ENCODE data around the gene GTF2F1.
"Not testable (repeated sequence)": the region's sequence is repeated elsewhere in the genome, so short reads cannot be mapped to it uniquely, and the experiment has no call there.

Gene GTF2F1, protein sequence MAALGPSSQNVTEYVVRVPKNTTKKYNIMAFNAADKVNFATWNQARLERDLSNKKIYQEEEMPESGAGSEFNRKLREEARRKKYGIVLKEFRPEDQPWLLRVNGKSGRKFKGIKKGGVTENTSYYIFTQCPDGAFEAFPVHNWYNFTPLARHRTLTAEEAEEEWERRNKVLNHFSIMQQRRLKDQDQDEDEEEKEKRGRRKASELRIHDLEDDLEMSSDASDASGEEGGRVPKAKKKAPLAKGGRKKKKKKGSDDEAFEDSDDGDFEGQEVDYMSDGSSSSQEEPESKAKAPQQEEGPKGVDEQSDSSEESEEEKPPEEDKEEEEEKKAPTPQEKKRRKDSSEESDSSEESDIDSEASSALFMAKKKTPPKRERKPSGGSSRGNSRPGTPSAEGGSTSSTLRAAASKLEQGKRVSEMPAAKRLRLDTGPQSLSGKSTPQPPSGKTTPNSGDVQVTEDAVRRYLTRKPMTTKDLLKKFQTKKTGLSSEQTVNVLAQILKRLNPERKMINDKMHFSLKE
- 103 to 111 reads per million in 2 experiments for total RNA-seq

GRCh38 chr19:6393074-6393982 lies at the start of gene GTF2F1:
GTF2F1 (minus strand) TSS chr19:6393164; CDS start chr19:6392995, 169 bp downstream.
- DNase-seq (ENCODE audit: low read depth) = peak; percentile 92

GRCh38 chr19:6442087-6442688 lies 49.2 kb upstream of the GTF2F1 start:
- no peak for DNase-seq (ENCODE audit: low read depth)

GRCh38 chr19:6440905-6441304 lies 47.9 kb upstream of the GTF2F1 start:
- no peak for DNase-seq (ENCODE audit: low read depth)

GRCh38 chr19:6439743-6440142 lies 46.8 kb upstream of the GTF2F1 start:
- DNase-seq (ENCODE audit: low read depth) = no peak

GRCh38 chr19:6433663-6434062 lies 40.7 kb upstream of the GTF2F1 start, which contains the start of gene SLC25A41:
SLC25A41 (minus strand) TSS chr19:6433763; CDS start chr19:6433693, 70 bp downstream.
- no peak for DNase-seq (ENCODE audit: low read depth)

GRCh38 chr19:6433165-6433564 lies 40.2 kb upstream of the GTF2F1 start:
- no peak for DNase-seq (ENCODE audit: low read depth)

DNA sequence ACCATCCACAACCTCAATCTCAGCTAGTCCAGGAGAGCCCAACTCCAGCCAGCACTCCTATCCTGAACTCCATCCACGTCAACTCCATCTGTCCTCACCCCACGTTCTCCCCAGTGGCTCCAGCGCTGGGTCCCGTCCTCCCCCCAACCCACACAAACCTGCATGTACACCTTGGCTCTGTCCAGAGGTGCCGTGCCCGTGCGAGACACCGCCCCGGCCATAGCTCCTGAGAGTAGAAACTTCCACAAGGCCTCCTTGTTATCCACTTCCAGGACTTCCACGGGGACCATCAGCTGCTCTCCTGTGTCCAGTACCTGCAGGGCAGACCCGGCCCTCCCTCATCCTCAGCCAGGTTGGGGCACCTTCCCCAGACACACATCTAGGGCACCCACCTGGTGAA lies 38.9 kb upstream of the GTF2F1 start:
- DNase-seq (ENCODE audit: low read depth) = no peak

DNA sequence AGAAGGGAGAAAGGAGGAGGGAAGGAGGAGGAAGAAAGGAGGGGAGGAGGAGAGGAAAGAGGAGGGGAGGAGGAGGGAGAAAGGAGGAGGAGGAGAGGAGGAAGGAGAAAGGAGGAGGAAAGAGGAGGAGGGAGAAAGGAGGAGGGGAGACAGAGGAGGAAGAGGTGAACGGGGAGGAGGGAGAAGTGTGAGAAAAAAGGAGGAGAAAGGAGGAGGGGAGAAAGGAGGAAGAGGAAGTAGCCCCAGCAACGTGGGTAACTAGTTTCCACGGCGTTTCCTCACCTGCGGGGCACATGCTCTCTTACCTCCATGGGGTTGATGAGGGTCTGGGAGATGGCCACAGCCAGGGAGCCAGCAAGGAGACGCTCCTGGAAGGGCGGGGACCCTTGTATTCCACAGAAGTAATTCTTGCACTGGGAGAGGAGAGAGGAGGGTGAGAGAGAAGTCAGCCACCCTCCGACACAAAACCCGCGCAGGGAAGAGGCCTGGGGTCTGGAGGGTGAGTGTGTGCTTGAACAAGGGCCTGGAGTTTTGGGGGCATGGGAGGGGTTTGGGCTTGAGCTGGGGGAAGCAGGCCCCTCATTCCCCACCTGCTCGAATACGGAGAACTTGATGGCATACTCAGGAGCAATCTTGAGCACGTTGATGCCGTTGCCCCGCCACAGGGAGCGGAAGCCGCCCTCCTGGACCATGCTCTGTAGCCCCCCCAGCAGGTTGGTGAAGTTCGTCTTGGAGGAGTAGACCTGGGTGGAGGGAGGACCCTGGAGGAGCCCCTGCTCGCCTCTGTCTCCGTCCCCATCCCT lies 36.7 kb upstream of the GTF2F1 start:
- DNase-seq (ENCODE audit: low read depth) = no peak

GRCh38 chr19:6428692-6429418 lies 35.9 kb upstream of the GTF2F1 start:
- not testable (repeated sequence) for DNase-seq (ENCODE audit: low read depth)

GRCh38 chr19:6427131-6427530 lies 34.2 kb upstream of the GTF2F1 start:
- no peak for DNase-seq (ENCODE audit: low read depth)

- DNase-seq (ENCODE audit: low read depth) = no peak
Measured at GRCh38 chr19:6425732-6426620, 33.0 kb upstream of the GTF2F1 start.

DNA sequence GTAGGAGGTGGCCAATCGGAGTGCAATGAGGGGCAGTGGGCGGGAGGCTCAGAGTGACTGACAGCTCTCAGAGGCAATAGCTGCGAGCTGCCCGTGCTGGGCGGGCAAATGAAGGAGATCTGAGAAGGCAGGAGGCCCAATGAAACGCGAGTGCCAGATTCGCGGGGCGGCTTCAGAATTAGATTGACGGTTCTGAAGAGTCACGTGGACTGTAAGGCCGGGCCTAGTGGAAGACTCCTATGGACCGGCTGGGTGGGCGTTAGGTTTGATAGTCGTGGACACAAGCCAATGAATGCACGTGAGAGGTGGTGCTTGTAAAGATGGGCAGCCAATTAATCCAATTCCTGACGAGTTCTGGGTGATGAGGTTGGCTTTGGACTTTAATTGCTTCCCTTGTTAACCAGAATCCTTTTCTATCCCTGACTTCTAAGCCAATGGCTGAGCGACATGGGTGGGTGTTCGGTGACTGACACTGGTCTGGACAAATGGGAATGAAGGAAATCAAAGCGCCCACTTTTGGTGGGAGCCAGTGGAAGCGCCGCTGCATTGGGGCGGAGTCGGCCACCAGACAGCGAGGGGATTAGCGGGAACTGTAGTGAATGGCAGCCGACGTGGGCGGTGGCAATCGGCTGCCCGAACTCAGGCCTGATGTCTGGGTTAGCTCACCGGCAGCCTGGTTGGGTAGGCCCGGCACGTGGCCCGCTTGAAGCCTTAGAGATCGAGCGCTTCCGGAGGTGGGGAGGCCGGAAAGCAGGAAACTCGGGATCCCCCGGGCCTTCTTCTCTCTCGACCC lies 32.2 kb upstream of the GTF2F1 start:
- peak; percentile 99 for DNase-seq (ENCODE audit: low read depth)

- DNase-seq (ENCODE audit: low read depth) = no peak
Measured at GRCh38 chr19:6424195-6424938, 31.4 kb upstream of the GTF2F1 start, which contains the start of gene KHSRP. KHSRP (minus strand) TSS chr19:6424811; CDS start chr19:6424701, 110 bp downstream.

DNA sequence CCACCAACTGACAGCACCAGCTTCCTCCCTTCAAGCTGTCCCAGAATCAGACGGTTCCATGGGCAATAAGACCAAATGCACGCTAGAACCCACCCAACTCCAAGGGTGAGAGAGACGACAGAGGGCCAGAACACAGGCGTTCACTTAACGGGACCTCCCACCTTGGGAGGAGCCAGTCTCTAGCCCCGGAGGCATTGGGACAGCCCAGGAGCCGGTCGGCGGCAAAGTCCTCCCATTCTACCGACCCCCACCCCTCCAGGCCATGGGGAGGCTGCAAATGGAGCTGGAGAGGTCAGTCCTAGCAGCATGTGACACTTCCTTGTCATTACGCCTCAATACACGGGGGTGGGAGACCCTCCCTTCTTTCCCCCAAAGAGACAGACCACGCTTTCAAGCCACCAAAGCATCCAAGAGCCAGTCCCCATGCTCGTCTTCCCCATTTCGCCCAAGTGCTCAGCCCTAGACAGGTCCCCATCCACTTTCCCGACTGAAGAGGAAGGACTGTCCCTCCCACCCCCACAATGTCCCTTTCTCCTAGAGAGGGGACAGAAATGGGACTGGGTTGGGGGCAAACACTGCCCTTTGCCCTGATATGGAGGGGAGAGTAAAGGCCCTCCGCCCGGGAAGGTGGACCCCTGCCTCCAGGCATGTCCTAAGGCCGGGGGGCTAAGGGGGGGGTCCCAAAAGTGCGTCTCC lies 30.7 kb upstream of the GTF2F1 start:
- no peak for DNase-seq (ENCODE audit: low read depth)

GRCh38 chr19:6421075-6422014 lies 28.4 kb upstream of the GTF2F1 start:
- DNase-seq (ENCODE audit: low read depth) = no peak

DNA sequence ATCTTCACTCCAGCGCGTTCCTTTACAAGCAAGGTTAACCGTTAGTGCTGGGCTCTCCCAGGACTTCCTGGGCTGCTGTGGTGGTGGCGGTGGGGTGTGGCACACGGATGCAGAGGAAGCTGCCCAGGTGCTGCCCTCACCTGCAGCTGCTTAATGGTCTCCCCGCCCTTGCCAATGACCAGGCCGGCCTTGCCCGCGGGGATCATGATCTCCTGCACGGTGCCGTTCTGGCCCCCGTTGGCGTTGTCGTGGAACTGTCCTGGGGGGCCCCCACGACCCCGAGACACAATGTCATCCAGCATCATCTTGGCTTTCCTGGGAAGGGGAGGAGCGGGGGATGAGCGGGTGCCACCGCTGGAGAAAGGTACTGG lies 25.6 kb upstream of the GTF2F1 start:
- no peak for DNase-seq (ENCODE audit: low read depth)

Data from T follicular helper cell (primary cell).